PC-9 (cell line): ENCODE data around the gene UTP25. TPM values are rescaled to one million over a fixed set of nuclear protein-coding genes. Genes with fewer than 3 reads are reported as not detected.

Experiments used
- BruUV-seq: library from RNA; stranded (reverse); fragments of 400-500 nt; replicated peaks from 2 replicates; lab custom pipeline; 2021; lab: Mats Ljungman, UMichigan
- CTCF ChIA-PET: fragments of 300-600 bp; sonication (Branson Sonifier 250); formaldehyde crosslinking; loops from one replicate; lab custom pipeline; 2022; ENCODE audit warnings: antibody characterized with exemption; lab: Charles Lee
- POLR2A ChIA-PET: fragments of 300-600 bp; sonication (Branson Sonifier 250); formaldehyde crosslinking; loops from one replicate; lab custom pipeline; 2022; ENCODE audit warnings: antibody characterized with exemption; ENCODE audit not compliant: unreplicated experiment; lab: Charles Lee
- DNase-seq, 2 experiments: peaks; one replicate each; pipeline versions ENCODE4 v3.0.0 to v3.0.0-alpha.2; 2015 to 2022; ENCODE audit warnings: mixed read lengths in 1 of 2
- H2AFZ ChIP-seq: fragments of 200-600 bp; sonication (generic); 2 replicates; pipeline ENCODE4 v1.8.1; 2017; ENCODE audit warnings: antibody characterized with exemption
- H3F3A ChIP-seq: fragments of 200-600 bp; sonication (generic); 2 replicates; pipeline ENCODE4 v1.8.1; 2017; ENCODE audit warnings: antibody characterized with exemption, mild to moderate bottlenecking, low read depth; ENCODE audit not compliant: insufficient read depth
- H3K27ac ChIP-seq: fragments of 200-600 bp; sonication (generic); 2 replicates; pipeline ENCODE4 v1.6.1; 2016; ENCODE audit warnings: mixed run types
- H3K27me3 ChIP-seq: fragments of 200-600 bp; sonication (generic); 2 replicates; pipeline ENCODE4 v1.6.1; 2016; ENCODE audit warnings: low read depth, mixed run types; ENCODE audit not compliant: insufficient read depth
- H3K36me3 ChIP-seq: fragments of 200-600 bp; sonication (generic); 2 replicates; pipeline ENCODE4 v1.6.1; 2016; ENCODE audit warnings: low read depth, mixed run types
- H3K4me1 ChIP-seq: fragments of 200-600 bp; sonication (generic); replicated peaks from 2 replicates; pipeline ENCODE4 v1.6.1; 2016; ENCODE audit warnings: mixed run types; ENCODE audit not compliant: insufficient read depth
- H3K4me2 ChIP-seq: fragments of 200-600 bp; sonication (generic); 2 replicates; pipeline ENCODE4 v1.6.1; 2017; ENCODE audit warnings: mixed run types
- H3K4me3 ChIP-seq: fragments of 200-600 bp; sonication (generic); 2 replicates; pipeline ENCODE4 v1.6.1; 2016; ENCODE audit warnings: mixed run types
- H3K79me2 ChIP-seq: fragments of 200-600 bp; sonication (generic); 2 replicates; pipeline ENCODE4 v1.6.1; 2017; ENCODE audit warnings: low read depth, mixed run types
- H3K9me2 ChIP-seq: fragments of 200-600 bp; sonication (generic); 2 replicates; pipeline ENCODE4 v1.8.1; 2017; ENCODE audit warnings: mild to moderate bottlenecking; ENCODE audit not compliant: insufficient read depth
- H3K9me3 ChIP-seq: fragments of 200-600 bp; sonication (generic); 2 replicates; pipeline ENCODE4 v1.8.1; 2016; ENCODE audit warnings: low read depth; ENCODE audit not compliant: insufficient read depth
- H4K20me1 ChIP-seq: fragments of 200-600 bp; sonication (generic); 2 replicates; pipeline ENCODE4 v1.8.1; 2017; ENCODE audit not compliant: insufficient read depth
- EZH2 ChIP-seq: fragments of 200-600 bp; sonication (generic); IDR thresholded peaks from 2 replicates; pipeline ENCODE4 v1.8.0; 2017; ENCODE audit warnings: antibody characterized with exemption, low read depth
- intact Hi-C: fragments of 100-400 bp; cut with micrococcal nuclease; formaldehyde crosslinking; loops from one replicate; pipeline ENCODE4 v1.10.0; 2022; ENCODE audit not compliant: unreplicated experiment
- total RNA-seq: library from RNA; stranded (reverse); gene quantifications from 2 replicates; pipeline ENCODE4 v1.2.3, GENCODE V29; 2021
- TF ChIP-seq, protein P1 (sequence below): fragments of 200-600 bp; sonication (generic); conservative IDR thresholded peaks from 2 replicates; pipeline ENCODE4 v1.6.1; 2017; ENCODE audit warnings: mixed run types, antibody characterized with exemption, mild to moderate bottlenecking, moderate library complexity

UTP25 gene
- total RNA-seq, 1 experiment from 2014 or later: 9.3 TPM

GRCh38 chr1:209860293-209860881, 32.6 kb downstream of the UTP25 start:
- BruUV-seq: no TSS peak
- ChIA-PET CTCF (interaction anchor here (0.6 to 1.5 kb wide), 6 partner anchors 35 to 216 kb away, joined by 3 to 4 read pairs (median 3); no protein-coding TSS in a partner anchor), POLR2A (no interaction called here)
- Histone ChIP-seq H3K4me1 (peaks cover 11% of the 10 kb centered on the region), H2AFZ (no peak overlapping the region), H3K4me3 (no peak overlapping the region), H3K36me3 (no peaks in the 10 kb centered on the region), H3K27me3 (no peaks in the 10 kb centered on the region), H3K4me2 (no peak overlapping the region), H3F3A (no peaks in the 10 kb centered on the region), H4K20me1 (no peaks in the 10 kb centered on the region), H3K27ac (no peak overlapping the region), H3K9me2 (no peaks in the 10 kb centered on the region), H3K79me2 (no peaks in the 10 kb centered on the region), H3K9me3 (no peaks in the 10 kb centered on the region)
- peak; percentile 58 to 69 for DNase-seq
- intact Hi-C loops: loop anchor here (1.0 to 5.0 kb wide), 4 partner anchors 37 to 450 kb away; no protein-coding TSS in a partner anchor
- no peak for TF ChIP-seq EZH2
- TF ChIP-seq, protein P1, sequence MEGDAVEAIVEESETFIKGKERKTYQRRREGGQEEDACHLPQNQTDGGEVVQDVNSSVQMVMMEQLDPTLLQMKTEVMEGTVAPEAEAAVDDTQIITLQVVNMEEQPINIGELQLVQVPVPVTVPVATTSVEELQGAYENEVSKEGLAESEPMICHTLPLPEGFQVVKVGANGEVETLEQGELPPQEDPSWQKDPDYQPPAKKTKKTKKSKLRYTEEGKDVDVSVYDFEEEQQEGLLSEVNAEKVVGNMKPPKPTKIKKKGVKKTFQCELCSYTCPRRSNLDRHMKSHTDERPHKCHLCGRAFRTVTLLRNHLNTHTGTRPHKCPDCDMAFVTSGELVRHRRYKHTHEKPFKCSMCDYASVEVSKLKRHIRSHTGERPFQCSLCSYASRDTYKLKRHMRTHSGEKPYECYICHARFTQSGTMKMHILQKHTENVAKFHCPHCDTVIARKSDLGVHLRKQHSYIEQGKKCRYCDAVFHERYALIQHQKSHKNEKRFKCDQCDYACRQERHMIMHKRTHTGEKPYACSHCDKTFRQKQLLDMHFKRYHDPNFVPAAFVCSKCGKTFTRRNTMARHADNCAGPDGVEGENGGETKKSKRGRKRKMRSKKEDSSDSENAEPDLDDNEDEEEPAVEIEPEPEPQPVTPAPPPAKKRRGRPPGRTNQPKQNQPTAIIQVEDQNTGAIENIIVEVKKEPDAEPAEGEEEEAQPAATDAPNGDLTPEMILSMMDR: peak; percentile 94

DNA sequence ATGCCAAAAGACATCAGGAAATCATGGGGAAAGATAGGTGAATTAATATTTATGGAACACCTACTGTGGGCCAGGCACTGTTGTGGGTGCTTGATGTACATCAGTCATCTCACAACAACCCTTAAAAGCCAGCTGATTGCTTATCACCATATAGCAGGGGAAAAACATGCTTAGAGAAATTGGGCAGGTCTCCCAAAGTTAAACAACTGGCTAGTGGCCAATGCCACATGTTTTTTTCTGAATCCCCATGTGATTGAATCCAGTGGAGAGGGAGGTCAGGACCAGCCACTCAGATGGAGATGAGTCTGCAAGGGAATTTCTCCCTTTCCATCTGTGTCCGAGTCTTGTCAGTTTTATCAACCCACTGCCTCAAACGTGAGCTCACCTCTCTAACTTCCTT, 33.5 kb downstream of the UTP25 start:
- Histone ChIP-seq H3K79me2 (no peaks in the 10 kb centered on the region), H2AFZ (no peak overlapping the region), H3K27me3 (no peaks in the 10 kb centered on the region), H3K27ac (no peak overlapping the region), H3K36me3 (no peaks in the 10 kb centered on the region), H3K9me3 (no peaks in the 10 kb centered on the region), H3K9me2 (no peaks in the 10 kb centered on the region), H3F3A (no peaks in the 10 kb centered on the region), H3K4me1 (peaks cover 11% of the 10 kb centered on the region), H4K20me1 (no peaks in the 10 kb centered on the region), H3K4me3 (no peak overlapping the region), H3K4me2 (no peak overlapping the region)
- TF ChIP-seq EZH2: no peak
- TF ChIP-seq, protein P1: no peak
- DNase-seq: no peak
- CTCF ChIA-PET: interaction anchor here (0.7 kb wide), 1 partner anchor 128 kb away, joined by 3 read pairs; no protein-coding TSS in a partner anchor
- BruUV-seq: no TSS peak
- POLR2A ChIA-PET: no interaction called here
- intact Hi-C loops: loop anchor here (2.0 to 5.0 kb wide), 3 partner anchors 36 to 450 kb away; no protein-coding TSS in a partner anchor

DNA sequence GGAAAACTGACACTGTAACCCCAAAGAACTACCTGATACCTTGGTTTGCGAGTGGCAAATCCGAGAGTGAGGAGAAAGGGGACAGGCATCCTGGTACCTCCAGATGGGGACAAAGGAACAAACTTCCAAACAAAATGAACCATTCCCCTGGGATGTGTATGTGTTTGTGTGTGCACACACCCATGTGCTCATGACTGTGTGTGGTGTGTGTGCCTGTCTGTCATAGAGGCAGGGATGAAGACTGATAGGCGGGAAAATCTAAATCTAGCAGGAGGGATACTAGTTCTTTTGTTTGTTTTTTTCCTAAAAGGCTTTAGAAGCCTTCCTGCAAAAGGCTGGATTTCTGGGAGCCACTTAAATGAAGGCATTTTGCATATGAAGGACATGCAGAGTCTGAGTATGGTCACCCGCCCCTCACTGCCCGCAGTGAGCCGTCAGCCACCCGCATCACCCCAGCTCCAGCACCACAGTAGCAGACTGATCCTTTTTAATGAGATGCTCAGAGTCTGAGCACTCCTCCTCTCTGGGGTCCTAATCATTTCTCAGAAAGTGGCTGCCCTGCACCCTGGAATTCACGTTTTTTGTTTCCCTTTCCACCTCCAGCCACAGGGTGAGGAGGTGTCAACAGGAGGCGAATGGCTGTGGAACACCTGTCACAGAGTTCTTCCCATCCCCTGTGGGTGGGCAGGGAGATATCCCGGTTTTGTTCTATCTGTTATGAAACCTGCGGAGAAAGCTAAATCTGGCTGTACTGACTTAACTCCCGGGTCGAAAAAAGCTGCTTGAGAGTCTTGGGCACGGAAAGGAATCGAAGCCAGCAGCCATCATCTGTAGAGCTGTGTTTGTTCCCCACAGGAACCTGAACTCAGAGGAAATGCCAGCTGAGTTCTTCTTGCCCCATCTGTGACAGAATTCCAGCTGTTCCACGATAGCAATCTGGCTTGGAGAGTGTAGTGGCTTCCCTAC, 34.9 kb downstream of the UTP25 start:
- no peak for TF ChIP-seq EZH2
- TF ChIP-seq, protein P1: no peak
- H3K27ac ChIP-seq: no peak overlapping the region
- no peaks in the 10 kb centered on the region for H3K9me3 ChIP-seq
- POLR2A ChIA-PET: no interaction called here
- no peaks in the 10 kb centered on the region for H4K20me1 ChIP-seq
- H2AFZ ChIP-seq: no peak overlapping the region
- DNase-seq: no peak
- no peak overlapping the region for H3K4me3 ChIP-seq
- BruUV-seq: no TSS peak
- CTCF ChIA-PET: interaction anchor here (0.6 to 0.8 kb wide), 2 partner anchors 30 to 376 kb away, joined by 3 to 4 read pairs; no protein-coding TSS in a partner anchor
- H3K4me2 ChIP-seq: no peak overlapping the region
- no peaks in the 10 kb centered on the region for H3K27me3 ChIP-seq
- H3K36me3 ChIP-seq: no peaks in the 10 kb centered on the region
- no peaks in the 10 kb centered on the region for H3F3A ChIP-seq
- peaks cover 11% of the 10 kb centered on the region for H3K4me1 ChIP-seq
- H3K79me2 ChIP-seq: no peaks in the 10 kb centered on the region
- H3K9me2 ChIP-seq: no peaks in the 10 kb centered on the region
- intact Hi-C loops: loop anchor here (5.0 kb wide), 1 partner anchor 35 kb away; no protein-coding TSS in a partner anchor
